ENCODE measurements around the gene SYVN1.

DNA sequence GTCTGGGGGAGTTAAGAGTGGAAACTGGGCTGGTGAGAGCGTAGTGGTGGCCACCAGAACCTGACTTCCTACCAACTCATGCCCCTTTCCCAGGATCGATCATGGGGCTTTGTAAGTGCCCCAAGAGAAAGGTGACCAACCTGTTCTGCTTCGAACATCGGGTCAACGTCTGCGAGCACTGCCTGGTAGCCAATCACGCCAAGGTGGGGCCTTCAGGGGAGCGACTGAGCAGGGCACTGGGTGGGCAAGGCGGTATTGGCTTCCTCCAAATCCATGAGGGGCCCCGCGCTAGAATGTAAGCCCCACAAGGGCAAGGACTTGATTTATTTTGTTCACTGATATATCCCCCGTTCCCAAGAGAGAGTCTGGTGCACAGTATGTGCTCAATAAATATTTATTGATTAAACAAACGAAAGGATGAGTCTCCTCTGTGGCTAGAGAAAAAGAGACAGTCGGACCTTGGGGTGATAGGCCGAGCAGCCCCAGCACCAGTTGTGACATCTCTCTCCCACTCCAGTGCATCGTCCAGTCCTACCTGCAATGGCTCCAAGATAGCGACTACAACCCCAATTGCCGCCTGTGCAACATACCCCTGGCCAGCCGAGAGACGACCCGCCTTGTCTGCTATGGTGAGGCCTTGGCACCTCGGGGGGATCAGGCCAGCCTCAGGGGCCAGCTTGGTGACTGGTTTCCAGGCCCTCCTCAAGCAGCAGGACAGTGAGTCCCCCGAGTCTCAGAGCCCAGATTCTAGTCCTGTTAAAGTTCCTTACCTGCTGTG is 49.5 kb downstream of the SYVN1 start:
- TF ChIP-seq, protein P1, sequence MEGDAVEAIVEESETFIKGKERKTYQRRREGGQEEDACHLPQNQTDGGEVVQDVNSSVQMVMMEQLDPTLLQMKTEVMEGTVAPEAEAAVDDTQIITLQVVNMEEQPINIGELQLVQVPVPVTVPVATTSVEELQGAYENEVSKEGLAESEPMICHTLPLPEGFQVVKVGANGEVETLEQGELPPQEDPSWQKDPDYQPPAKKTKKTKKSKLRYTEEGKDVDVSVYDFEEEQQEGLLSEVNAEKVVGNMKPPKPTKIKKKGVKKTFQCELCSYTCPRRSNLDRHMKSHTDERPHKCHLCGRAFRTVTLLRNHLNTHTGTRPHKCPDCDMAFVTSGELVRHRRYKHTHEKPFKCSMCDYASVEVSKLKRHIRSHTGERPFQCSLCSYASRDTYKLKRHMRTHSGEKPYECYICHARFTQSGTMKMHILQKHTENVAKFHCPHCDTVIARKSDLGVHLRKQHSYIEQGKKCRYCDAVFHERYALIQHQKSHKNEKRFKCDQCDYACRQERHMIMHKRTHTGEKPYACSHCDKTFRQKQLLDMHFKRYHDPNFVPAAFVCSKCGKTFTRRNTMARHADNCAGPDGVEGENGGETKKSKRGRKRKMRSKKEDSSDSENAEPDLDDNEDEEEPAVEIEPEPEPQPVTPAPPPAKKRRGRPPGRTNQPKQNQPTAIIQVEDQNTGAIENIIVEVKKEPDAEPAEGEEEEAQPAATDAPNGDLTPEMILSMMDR (IDR thresholded peaks at IDR 0.05): no peak
- no peak for TF ChIP-seq POLR2A (IDR thresholded peaks at IDR 0.05)
